ENCODE results near the gene TNFRSF8. TPM values are rescaled to one million over a fixed set of nuclear protein-coding genes. Genes with fewer than 3 reads are reported as not detected.

The TNFRSF8 gene
- total and polyA plus RNA-seq, 2 of the 4 experiments (the other 2 are of a cell fraction), result under 0.01 to 0.31 TPM

Small RNA genes within 50 kb of the gene (microRNA-seq; reads per million reads assigned to microRNA genes)
- gene AL096840.1 (ENCODE audit: insufficient read depth, insufficient read length), result not detected
- gene MIR4632 (ENCODE audit: insufficient read depth in 1 of 2, insufficient read length in 1 of 2, unreplicated experiment in 1 of 2), result 0 to 0.37 reads per million in 2 experiments
- gene MIR6729 (ENCODE audit: insufficient read depth in 1 of 2, insufficient read length in 1 of 2, unreplicated experiment in 1 of 2), result 0 to 1.5 reads per million in 2 experiments
- gene MIR7846 (ENCODE audit: unreplicated experiment), result not detected
- not detected for gene RF00019 (ENCODE audit: insufficient read depth, insufficient read length)
- gene RN7SL649P (ENCODE audit: insufficient read depth, insufficient read length), result not detected
- not detected for gene RNU6-777P (ENCODE audit: insufficient read depth, insufficient read length)
- not detected for gene RPL23AP89 (ENCODE audit: insufficient read depth, insufficient read length)

Small RNA genes within 50 kb of the gene (small RNA-seq; reads per million reads assigned to genes)
- gene AL096840.1, result 0 reads per million in 5 experiments
- 0 reads per million in 5 experiments for gene MIR4632
- 0 reads per million in 5 experiments for gene MIR6729
- 0 reads per million in 5 experiments for gene RF00019
- gene RN7SL649P, result 0 reads per million in 5 experiments
- 0 reads per million in 5 experiments for gene RNU6-777P
- 0 reads per million in 5 experiments for gene RPL23AP89

Other genes with a start within 250 kb of the TNFRSF8 start
- gene NPPA, start 215.5 kb upstream of the TNFRSF8 start, total RNA-seq (2012; rRNA removed), result not detected in 2 replicates
- gene NPPA, start 215.5 kb upstream of the TNFRSF8 start, polyA plus RNA-seq (2012; rRNA removed), result not detected in 2 replicates
- gene NPPB, start 204.4 kb upstream of the TNFRSF8 start, total RNA-seq (2012; rRNA removed), result not detected in 2 replicates
- 0.24 TPM in 1 of 2 replicates, not detected in the other for gene NPPB, start 204.4 kb upstream of the TNFRSF8 start, polyA plus RNA-seq (2012; rRNA removed)
- 39.4 and 42.5 TPM in 2 replicates for gene KIAA2013, start 136.9 kb upstream of the TNFRSF8 start, total RNA-seq (2012; rRNA removed)
- gene KIAA2013, start 136.9 kb upstream of the TNFRSF8 start, polyA plus RNA-seq (2012; rRNA removed), result 88.1 and 100 TPM in 2 replicates
- 236 and 283 TPM in 2 replicates for gene PLOD1, start 128.6 kb upstream of the TNFRSF8 start, total RNA-seq (2012; rRNA removed)
- gene PLOD1, start 128.6 kb upstream of the TNFRSF8 start, polyA plus RNA-seq (2012; rRNA removed), result 609 and 635 TPM in 2 replicates
- gene MFN2, start 82.9 kb upstream of the TNFRSF8 start, total RNA-seq (2012; rRNA removed), result 76.4 and 84.2 TPM in 2 replicates
- gene MFN2, start 82.9 kb upstream of the TNFRSF8 start, polyA plus RNA-seq (2012; rRNA removed), result 51.6 and 52.8 TPM in 2 replicates
- gene MIIP, start 43.8 kb upstream of the TNFRSF8 start, total RNA-seq (2012; rRNA removed), result 12.2 and 14.2 TPM in 2 replicates
- gene MIIP, start 43.8 kb upstream of the TNFRSF8 start, polyA plus RNA-seq (2012; rRNA removed), result 23.7 and 28.7 TPM in 2 replicates
- 4.3 and 5.0 TPM in 2 replicates for gene TNFRSF1B, start 103.7 kb downstream of the TNFRSF8 start, total RNA-seq (2012; rRNA removed)
- 8.6 and 8.9 TPM in 2 replicates for gene TNFRSF1B, start 103.7 kb downstream of the TNFRSF8 start, polyA plus RNA-seq (2012; rRNA removed)
- gene VPS13D, start 166.7 kb downstream of the TNFRSF8 start, total RNA-seq (2012; rRNA removed), result 16.3 and 18.1 TPM in 2 replicates
- gene VPS13D, start 166.7 kb downstream of the TNFRSF8 start, polyA plus RNA-seq (2012; rRNA removed), result 8.1 and 9.0 TPM in 2 replicates

Data from IMR-90 (cell line).